Measurements from ENCODE around the gene CEP55.
"Not testable (repeated sequence)": the region's sequence is repeated elsewhere in the genome, so short reads cannot be mapped to it uniquely, and the experiment has no call there.

Gene CEP55

GRCh38 chr10:93515071-93516005 is 18.9 kb downstream of the CEP55 start:
- no peak for DNase-seq

- DNase-seq: no peak
Measured at GRCh38 chr10:93516006-93516380, 19.6 kb downstream of the CEP55 start.

GRCh38 chr10:93518531-93518930 is 22.1 kb downstream of the CEP55 start:
- no peak for DNase-seq

- no peak for DNase-seq
Measured at GRCh38 chr10:93535293-93535692, 38.9 kb downstream of the CEP55 start.

GRCh38 chr10:93540871-93541270 is 44.5 kb downstream of the CEP55 start:
- DNase-seq: not testable (repeated sequence)

GRCh38 chr10:93541402-93542357 is 45.3 kb downstream of the CEP55 start:
- DNase-seq: peak; percentile 15

GRCh38 chr10:93542358-93542791 is 46.0 kb downstream of the CEP55 start:
- DNase-seq: no peak

- DNase-seq: not testable (repeated sequence)
Measured at GRCh38 chr10:93546995-93547394, 50.6 kb downstream of the CEP55 start.

DNA sequence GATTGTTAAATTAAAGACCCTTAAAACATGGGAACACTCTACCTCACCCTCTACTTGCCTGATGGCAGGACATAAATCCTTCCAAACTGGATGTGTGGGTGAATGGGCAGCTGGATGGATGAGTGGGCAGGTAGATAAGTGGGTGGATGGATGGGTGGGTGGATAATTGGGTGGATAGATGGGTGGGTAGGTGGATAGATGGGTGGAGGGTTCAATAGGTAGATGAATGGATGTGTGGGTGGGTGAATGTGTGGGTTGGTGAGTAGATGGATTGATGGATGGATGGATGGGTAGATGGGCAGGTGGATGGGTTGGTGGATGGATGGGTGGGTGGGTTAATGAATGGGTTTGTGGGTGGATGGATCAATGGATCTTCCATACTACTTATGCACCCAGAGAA is 51.1 kb downstream of the CEP55 start:
- no peak for DNase-seq

GRCh38 chr10:93548376-93549071 is 52.1 kb downstream of the CEP55 start:
- DNase-seq: no peak

- DNase-seq: no peak
Measured at GRCh38 chr10:93550606-93551005, 54.2 kb downstream of the CEP55 start.

DNA sequence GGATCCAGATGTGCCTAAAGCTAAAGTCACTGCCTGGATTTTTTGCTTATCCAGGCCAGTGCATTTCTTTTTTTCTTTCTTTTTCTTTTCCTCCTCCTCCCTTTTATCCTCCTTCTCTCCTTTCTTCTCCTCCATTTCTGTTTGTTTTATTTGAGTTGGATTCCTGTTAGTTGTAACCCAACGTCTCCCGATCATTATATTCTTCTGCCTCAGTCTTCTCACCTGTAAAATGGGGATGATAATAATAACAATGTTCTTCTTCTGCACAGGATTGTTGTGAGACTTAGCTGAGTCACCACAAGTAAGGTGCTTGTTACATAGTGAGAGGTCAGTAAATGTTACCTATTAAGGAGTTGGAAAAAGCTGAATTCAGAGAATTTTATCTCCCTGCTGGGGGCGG is 56.4 kb downstream of the CEP55 start:
- DNase-seq: no peak

DNA sequence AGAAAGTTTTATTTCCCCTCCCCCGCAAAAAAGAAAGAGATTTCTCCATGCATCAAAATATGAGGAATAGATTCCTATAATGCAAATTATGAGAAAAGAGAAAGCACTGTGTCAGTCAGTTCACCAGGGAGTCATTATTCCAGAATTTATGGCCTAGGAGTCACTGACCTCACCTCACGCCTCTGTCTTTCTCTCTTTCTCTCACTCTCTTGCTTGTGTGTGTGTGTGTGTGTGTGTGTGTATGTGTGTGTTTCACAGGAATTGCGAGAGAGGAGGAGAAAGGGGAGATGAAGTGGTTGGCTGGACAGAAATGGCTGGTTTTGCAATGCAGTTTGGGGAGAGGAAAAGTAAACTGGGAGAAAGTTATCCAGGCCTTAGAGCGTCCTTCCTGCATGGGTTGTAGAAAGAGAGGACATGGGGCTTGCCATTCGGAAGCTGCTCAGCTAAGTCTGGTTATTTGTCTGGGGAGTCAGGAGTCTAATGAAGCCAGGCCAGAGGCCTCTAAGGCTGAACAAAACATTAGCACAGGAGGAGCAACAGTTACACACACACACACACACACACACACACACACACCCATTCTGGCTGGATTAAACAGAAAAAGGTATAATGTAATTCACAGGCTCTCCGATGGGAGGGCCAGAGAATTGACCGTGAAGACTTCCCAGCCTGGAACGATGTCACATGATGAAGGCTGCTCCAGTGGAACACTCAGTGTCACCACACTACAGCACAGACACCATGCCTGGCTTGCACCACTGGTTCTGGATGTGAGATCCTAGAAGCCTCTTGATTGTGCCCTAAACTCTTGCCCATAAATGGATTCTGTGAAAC is 57.3 kb downstream of the CEP55 start:
- no peak for DNase-seq

DNA sequence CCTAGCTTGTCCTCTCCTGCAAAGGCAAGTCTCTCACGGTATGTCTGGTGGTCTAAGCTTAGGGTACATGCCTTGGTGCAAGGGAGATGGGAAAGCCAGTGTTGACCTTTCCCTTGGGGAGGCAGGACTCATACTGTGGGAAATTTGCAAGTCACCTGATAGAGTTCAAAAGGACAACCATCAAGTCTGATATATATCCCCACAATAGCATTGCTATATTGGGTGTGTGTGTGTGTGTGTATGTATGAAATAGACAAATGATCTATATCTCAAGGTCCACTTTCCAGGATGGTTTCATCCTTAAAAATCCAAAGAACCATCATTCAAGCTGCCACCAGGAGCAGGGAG is 57.9 kb downstream of the CEP55 start:
- no peak for DNase-seq

- DNase-seq: peak; percentile 21
Measured at GRCh38 chr10:93554760-93555432, 58.5 kb downstream of the CEP55 start.

DNA sequence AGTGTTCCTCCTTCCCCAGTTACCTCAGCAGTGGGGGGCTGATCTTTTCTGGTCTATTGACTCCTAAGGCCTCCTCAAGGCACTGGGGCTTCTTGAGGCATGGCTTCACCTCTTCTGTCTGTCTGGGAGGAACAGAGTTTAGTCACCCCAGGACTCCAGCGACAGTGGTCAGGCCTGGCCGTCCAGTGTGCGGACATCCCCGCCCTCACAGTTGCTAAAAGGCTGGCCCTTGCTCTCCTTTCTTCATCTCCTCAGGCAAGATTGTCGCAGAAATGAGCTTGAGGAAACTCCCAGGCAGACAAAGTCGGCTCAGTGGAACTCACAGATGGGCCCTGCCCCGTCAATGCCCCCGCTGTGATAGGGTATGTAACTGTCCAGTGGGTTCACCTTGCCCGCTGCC is 63.1 kb downstream of the CEP55 start:
- no peak for DNase-seq

DNA sequence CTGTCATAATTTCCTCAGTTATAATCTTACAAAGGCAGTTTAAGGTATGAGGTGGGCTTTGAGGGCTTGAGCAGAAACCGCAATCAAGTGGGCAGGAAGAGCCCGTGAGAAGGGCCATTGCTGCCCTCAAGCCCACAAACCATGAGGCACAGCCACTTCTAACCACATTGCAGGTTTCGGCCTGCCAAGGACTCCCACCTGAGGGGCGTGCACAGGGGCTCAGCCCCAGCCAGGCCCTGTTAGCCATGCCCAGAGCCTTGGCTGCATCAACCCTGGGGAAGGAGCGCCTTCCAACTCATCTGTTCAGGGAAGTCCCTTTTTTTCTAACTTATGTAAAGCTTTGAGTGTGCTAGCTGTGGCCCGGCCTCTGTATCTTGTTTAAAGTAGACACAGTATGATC is 64.1 kb downstream of the CEP55 start:
- no peak for DNase-seq

- DNase-seq: no peak
Measured at GRCh38 chr10:93565446-93565845, 69.0 kb downstream of the CEP55 start.

DNA sequence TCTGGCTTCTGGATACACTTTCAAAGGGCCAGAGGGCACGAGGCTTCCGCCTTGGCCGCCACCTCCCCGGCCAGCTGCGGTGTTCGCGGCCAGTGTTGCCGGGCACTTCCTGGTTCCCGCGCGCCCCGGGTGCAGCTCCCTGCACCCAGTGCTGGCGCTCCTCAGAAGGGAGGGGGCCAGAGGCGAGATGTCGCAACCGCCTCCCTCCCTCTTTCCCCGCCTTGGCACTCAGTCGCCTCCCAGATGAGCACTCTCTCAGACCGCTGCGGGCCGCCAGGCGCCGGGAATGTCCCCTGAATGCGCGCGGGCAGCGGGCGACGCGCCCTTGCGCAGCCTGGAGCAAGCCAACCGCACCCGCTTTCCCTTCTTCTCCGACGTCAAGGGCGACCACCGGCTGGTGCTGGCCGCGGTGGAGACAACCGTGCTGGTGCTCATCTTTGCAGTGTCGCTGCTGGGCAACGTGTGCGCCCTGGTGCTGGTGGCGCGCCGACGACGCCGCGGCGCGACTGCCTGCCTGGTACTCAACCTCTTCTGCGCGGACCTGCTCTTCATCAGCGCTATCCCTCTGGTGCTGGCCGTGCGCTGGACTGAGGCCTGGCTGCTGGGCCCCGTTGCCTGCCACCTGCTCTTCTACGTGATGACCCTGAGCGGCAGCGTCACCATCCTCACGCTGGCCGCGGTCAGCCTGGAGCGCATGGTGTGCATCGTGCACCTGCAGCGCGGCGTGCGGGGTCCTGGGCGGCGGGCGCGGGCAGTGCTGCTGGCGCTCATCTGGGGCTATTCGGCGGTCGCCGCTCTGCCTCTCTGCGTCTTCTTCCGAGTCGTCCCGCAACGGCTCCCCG is 70.2 kb downstream of the CEP55 start, which contains the start of gene FFAR4:
FFAR4 (plus strand) TSS at position 231 of the 842 bp plus-strand sequence; CDS start at position 287, 56 bp downstream.
- no peak for DNase-seq
